Caco-2 (cell line): Measurements from ENCODE around the gene WDR59. TPM values are rescaled to one million over a fixed set of nuclear protein-coding genes. Genes with fewer than 3 reads are reported as not detected.
A peak's percentile ranks its signal among the peaks of the same experiment; 100 is the strongest.

Experiments used
- BruUV-seq: library from RNA; stranded (reverse); fragments of 400-500 nt; replicated peaks from 2 replicates; lab custom pipeline; 2021; lab: Mats Ljungman, UMichigan
- CTCF ChIA-PET: fragments of 300-600 bp; sonication (Branson Sonifier 250); formaldehyde crosslinking; loops from one replicate; lab custom pipeline; 2022; ENCODE audit warnings: antibody characterized with exemption; lab: Charles Lee
- POLR2A ChIA-PET: fragments of 300-600 bp; sonication (Branson Sonifier 250); formaldehyde crosslinking; loops from one replicate; lab custom pipeline; 2022; ENCODE audit warnings: antibody characterized with exemption; lab: Charles Lee
- DNase-seq, 2 experiments: peaks; one replicate each; pipeline versions ENCODE4 v3.0.0 to v3.0.0-alpha.2; 2020 to 2022
- H3K27me3 ChIP-seq: replicated peaks from 2 replicates; pipeline ENCODE4 v1.6.0; 2011; ENCODE audit warnings: low read length; ENCODE audit not compliant: control insufficient read depth, insufficient read depth
- H3K36me3 ChIP-seq: 2 replicates; pipeline ENCODE4 v1.5.1; 2011; ENCODE audit warnings: low read length; ENCODE audit not compliant: control insufficient read depth, insufficient read depth
- H3K4me1 ChIP-seq: fragments of 250-450 bp; sonication (Bioruptor Pico); 2 replicates; pipeline ENCODE4 v1.5.1; 2020; ENCODE audit warnings: mild to moderate bottlenecking
- H3K4me3 ChIP-seq: 2 replicates; pipeline ENCODE4 v1.5.1; 2011; ENCODE audit warnings: low read depth, mild to moderate bottlenecking, control low read depth, low read length
- H3K9me3 ChIP-seq: fragments of 250-450 bp; sonication (Bioruptor Pico); 2 replicates; pipeline ENCODE4 v1.5.1; 2020; ENCODE audit warnings: mild to moderate bottlenecking, moderate library complexity
- H3K27ac Mint-ChIP-seq: one replicate; pipeline ENCODE4 v1.8.0; 2022; ENCODE audit warnings: mixed read lengths; ENCODE audit not compliant: unreplicated experiment
- H3K27me3 Mint-ChIP-seq: one replicate; pipeline ENCODE4 v1.8.0; 2022; ENCODE audit warnings: mixed read lengths; ENCODE audit not compliant: insufficient read depth, unreplicated experiment
- H3K36me3 Mint-ChIP-seq: one replicate; pipeline ENCODE4 v1.8.0; 2022; ENCODE audit warnings: mild to moderate bottlenecking, mixed read lengths; ENCODE audit not compliant: insufficient read depth, unreplicated experiment
- H3K4me1 Mint-ChIP-seq: one replicate; pipeline ENCODE4 v1.8.0; 2022; ENCODE audit warnings: low read depth, mixed read lengths; ENCODE audit not compliant: unreplicated experiment
- H3K4me3 Mint-ChIP-seq: one replicate; pipeline ENCODE4 v1.8.0; 2022; ENCODE audit warnings: mild to moderate bottlenecking, moderate library complexity, mixed read lengths; ENCODE audit not compliant: unreplicated experiment
- H3K9me3 Mint-ChIP-seq: one replicate; pipeline ENCODE4 v1.8.0; 2022; ENCODE audit warnings: mixed read lengths; ENCODE audit not compliant: unreplicated experiment
- CTCF ChIP-seq, 2 experiments: fragments of 200-600 bp in 1 of 2; IDR thresholded peaks; 1 replicate in 1 of 2; 2 replicates in 1 of 2; pipeline versions ENCODE4 v1.5.1 to v1.8.0; 2011 to 2022; ENCODE audit warnings: antibody characterized with exemption in 1 of 2, control low read depth in 1 of 2, inconsistent platforms in 1 of 2, low read depth in 1 of 2, low read length in 1 of 2, mild to moderate bottlenecking in 1 of 2, moderate library complexity in 1 of 2; ENCODE audit not compliant: insufficient read depth in 1 of 2, severe bottlenecking in 1 of 2, unreplicated experiment in 1 of 2
- intact Hi-C: fragments of 100-400 bp; cut with micrococcal nuclease; formaldehyde crosslinking; loops from one replicate; pipeline ENCODE4 v1.10.0; 2022; ENCODE audit not compliant: unreplicated experiment
- total RNA-seq: library from RNA; stranded (reverse); gene quantifications from 2 replicates; pipeline ENCODE4 v1.2.3, GENCODE V29; 2022

Gene WDR59
- total RNA-seq, 1 experiment from 2014 or later, result 148 TPM

GRCh38 chr16:75029854-75030253 is 44.9 kb upstream of the WDR59 start:
- Mint-ChIP-seq H3K4me3 (no peak overlapping the region), H3K36me3 (peaks cover 7% of the 10 kb centered on the region), H3K27ac (peak overlapping the region; percentile 33), H3K27me3 (no peaks in the 10 kb centered on the region), H3K4me1 (no peaks in the 10 kb centered on the region), H3K9me3 (no peaks in the 10 kb centered on the region)
- no TSS peak for BruUV-seq
- peaks cover 29% of the 10 kb centered on the region for H3K4me1 ChIP-seq
- intact Hi-C loops, result loop anchor here (2.0 kb wide), 1 partner anchor 29 kb away; no protein-coding TSS in a partner anchor
- H3K9me3 ChIP-seq, result peaks cover 3% of the 10 kb centered on the region; the same call in 1 of the 2 replicates
- H3K4me3 ChIP-seq, result no peak overlapping the region
- POLR2A ChIA-PET, result no interaction called here
- H3K36me3 ChIP-seq, result no peaks in the 10 kb centered on the region
- CTCF ChIA-PET, result no interaction called here
- DNase-seq, result peak in 1 of 2 experiments; percentile 46
- no peak for TF ChIP-seq CTCF (IDR thresholded peaks at IDR 0.05; ENCODE audit: insufficient read depth in 1 of 2, low read depth in 1 of 2, low read length in 1 of 2, severe bottlenecking in 1 of 2, unreplicated experiment in 1 of 2)
- H3K27me3 ChIP-seq, result no peaks in the 10 kb centered on the region

- no peak for TF ChIP-seq CTCF (IDR thresholded peaks at IDR 0.05; ENCODE audit: insufficient read depth in 1 of 2, low read depth in 1 of 2, low read length in 1 of 2, severe bottlenecking in 1 of 2, unreplicated experiment in 1 of 2)
- H3K4me1 ChIP-seq, result peaks cover 29% of the 10 kb centered on the region
- BruUV-seq, result no TSS peak
- no peaks in the 10 kb centered on the region for H3K27me3 ChIP-seq
- peaks cover 7% of the 10 kb centered on the region for H3K4me1 Mint-ChIP-seq
- no peaks in the 10 kb centered on the region for H3K36me3 ChIP-seq
- DNase-seq, result peak in 1 of 2 experiments; percentile 38
- CTCF ChIA-PET, result interaction anchor here (0.6 kb wide), 1 partner anchor 30 kb away, joined by 3 read pairs; the partner anchor contains the start of gene ZNRF1
- H3K9me3 Mint-ChIP-seq, result no peaks in the 10 kb centered on the region
- 0 out of 2 replicates have a peak, but pooled peaks cover 3% of the 10 kb centered on the region for H3K9me3 ChIP-seq
- H3K4me3 ChIP-seq, result no peak overlapping the region
- no peak overlapping the region for H3K4me3 Mint-ChIP-seq
- POLR2A ChIA-PET, result no interaction called here
- intact Hi-C loops, result loop anchor here (2.0 kb wide), 1 partner anchor 28 kb away; no protein-coding TSS in a partner anchor
- H3K27me3 Mint-ChIP-seq, result no peaks in the 10 kb centered on the region
- H3K27ac Mint-ChIP-seq, result no peak overlapping the region
- H3K36me3 Mint-ChIP-seq, result no peaks in the 10 kb centered on the region
Measured at GRCh38 chr16:75028544-75029135, 43.7 kb upstream of the WDR59 start.

- Mint-ChIP-seq H3K27ac (no peak overlapping the region), H3K36me3 (peaks cover 7% of the 10 kb centered on the region), H3K4me1 (peaks cover 7% of the 10 kb centered on the region), H3K9me3 (no peaks in the 10 kb centered on the region), H3K4me3 (no peak overlapping the region), H3K27me3 (no peaks in the 10 kb centered on the region)
- no peak for DNase-seq
- no TSS peak for BruUV-seq
- TF ChIP-seq CTCF (IDR thresholded peaks at IDR 0.05; ENCODE audit: insufficient read depth in 1 of 2, low read depth in 1 of 2, low read length in 1 of 2, severe bottlenecking in 1 of 2, unreplicated experiment in 1 of 2), result no peak
- Histone ChIP-seq H3K4me3 (no peak overlapping the region), H3K4me1 (peaks cover 29% of the 10 kb centered on the region), H3K36me3 (no peaks in the 10 kb centered on the region), H3K27me3 (no peaks in the 10 kb centered on the region), H3K9me3 (0 out of 2 replicates have a peak, but pooled peaks cover 3% of the 10 kb centered on the region)
- intact Hi-C loops, result loop anchor here (2.0 kb wide), 1 partner anchor 27 kb away; no protein-coding TSS in a partner anchor
- CTCF ChIA-PET, result no interaction called here
- POLR2A ChIA-PET, result no interaction called here
Measured at GRCh38 chr16:75027520-75028300, 42.8 kb upstream of the WDR59 start.
